Thoracic aorta (tissue), 2 donors: ENCODE measurements around the gene RFT1. TPM values are rescaled to one million over a fixed set of nuclear protein-coding genes. Genes with fewer than 3 reads are reported as not detected.

Experiments used
- ATAC-seq: fragments of 150-250 bp; one replicate; pipeline ENCODE4 v1.8.0; 2017; ENCODE audit warnings: low read depth; ENCODE audit not compliant: insufficient number of reproducible peaks, low FRiP score
- DNase-seq: peaks from one replicate; pipeline ENCODE4 v3.0.0-alpha.2; 2020; ENCODE audit warnings: low spot score
- H3K27ac ChIP-seq, 2 donors: fragments of 200-600 bp; sonication (generic); 1 replicate in 1 of 2; 2 replicates in 1 of 2; pipeline ENCODE4 v1.5.1; 2016; ENCODE audit warnings: mild to moderate bottlenecking in 2 of 2, moderate library complexity in 2 of 2
- H3K27me3 ChIP-seq: fragments of 200-600 bp; sonication (generic); replicated peaks from 2 replicates; pipeline ENCODE4 v1.6.0; 2016; ENCODE audit warnings: mild to moderate bottlenecking; ENCODE audit not compliant: insufficient read depth
- H3K36me3 ChIP-seq: fragments of 200-600 bp; sonication (generic); one replicate; pipeline ENCODE4 v1.5.1; 2016
- H3K4me1 ChIP-seq, 2 donors: fragments of 200-600 bp; sonication (generic); 1 replicate in 1 of 2; 2 replicates in 1 of 2; pipeline versions ENCODE4 v1.5.1 to v1.6.0; 2016; ENCODE audit warnings: low read depth in 2 of 2, mild to moderate bottlenecking in 1 of 2; ENCODE audit not compliant: control insufficient read depth in 1 of 2
- H3K4me3 ChIP-seq: fragments of 200-600 bp; sonication (generic); 2 replicates; pipeline ENCODE4 v1.5.1; 2016; ENCODE audit warnings: mild to moderate bottlenecking
- H3K9me3 ChIP-seq: fragments of 200-600 bp; sonication (generic); 2 replicates; pipeline ENCODE4 v1.5.1; 2016
- total RNA-seq, 2 donors: library from RNA; depleted of rRNA; stranded (reverse); fragments of >200 nt; gene quantifications; one replicate each; pipeline versions ENCODE4 v1.1.0 to v1.2.3, GENCODE V29; 2016
- TF ChIP-seq, protein P1 (sequence below): fragments of 200-600 bp; sonication (generic); IDR thresholded peaks from one replicate; pipeline ENCODE4 v1.5.1; 2019; ENCODE audit warnings: antibody characterized with exemption

RFT1 gene
- total RNA-seq, 2 donors from 2014 or later, result 7.0 to 17.6 TPM

DNA sequence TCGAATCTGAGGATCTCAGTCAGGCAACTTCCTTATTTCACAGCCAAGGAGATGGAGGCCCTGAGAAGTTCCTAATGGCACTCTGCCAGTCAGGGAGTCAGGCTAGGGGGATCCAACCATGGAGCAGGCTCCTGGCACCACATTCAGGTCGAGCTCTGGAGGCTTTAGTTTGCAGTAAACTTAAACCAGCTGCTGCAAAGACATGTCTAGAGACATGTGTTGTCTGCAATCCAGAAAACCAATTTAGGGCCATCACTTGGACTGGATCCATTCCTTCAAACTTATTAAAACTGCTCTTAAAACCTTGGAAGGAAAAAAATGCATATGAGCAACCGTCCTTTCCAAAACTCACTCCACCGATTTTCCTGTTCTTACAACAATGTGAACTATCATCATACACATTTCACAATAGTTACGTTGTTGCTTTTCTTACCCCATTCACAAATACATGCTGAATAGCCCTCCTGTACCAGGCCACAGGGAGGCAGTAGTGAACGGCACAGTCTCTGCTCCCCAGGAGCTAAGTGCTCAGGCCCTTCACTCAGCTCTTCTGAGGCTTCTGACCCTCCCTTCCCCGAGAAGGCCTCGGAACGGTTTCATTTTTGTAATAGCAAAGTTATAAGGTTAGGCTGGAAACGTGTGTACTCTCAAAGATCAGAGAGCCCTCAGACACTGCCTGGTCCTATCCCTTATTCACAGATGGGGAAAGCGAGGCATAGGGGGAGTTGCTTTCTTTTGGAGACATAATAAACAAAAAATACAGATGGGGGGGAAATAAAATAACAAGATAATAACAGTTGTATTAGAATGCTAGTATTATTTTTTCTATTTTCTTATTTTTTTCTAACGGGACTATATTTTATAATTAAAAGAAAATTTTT lies 20.1 kb downstream of the RFT1 start:
- peaks cover 15% of the 10 kb centered on the region for H3K36me3 ChIP-seq
- no peak overlapping the region for H3K4me3 ChIP-seq
- no peaks in the 10 kb centered on the region for H3K9me3 ChIP-seq
- H3K27me3 ChIP-seq, result no peaks in the 10 kb centered on the region
- ATAC-seq (no peak), DNase-seq (no peak)
- no peak overlapping the region for H3K27ac ChIP-seq
- TF ChIP-seq, protein P1, sequence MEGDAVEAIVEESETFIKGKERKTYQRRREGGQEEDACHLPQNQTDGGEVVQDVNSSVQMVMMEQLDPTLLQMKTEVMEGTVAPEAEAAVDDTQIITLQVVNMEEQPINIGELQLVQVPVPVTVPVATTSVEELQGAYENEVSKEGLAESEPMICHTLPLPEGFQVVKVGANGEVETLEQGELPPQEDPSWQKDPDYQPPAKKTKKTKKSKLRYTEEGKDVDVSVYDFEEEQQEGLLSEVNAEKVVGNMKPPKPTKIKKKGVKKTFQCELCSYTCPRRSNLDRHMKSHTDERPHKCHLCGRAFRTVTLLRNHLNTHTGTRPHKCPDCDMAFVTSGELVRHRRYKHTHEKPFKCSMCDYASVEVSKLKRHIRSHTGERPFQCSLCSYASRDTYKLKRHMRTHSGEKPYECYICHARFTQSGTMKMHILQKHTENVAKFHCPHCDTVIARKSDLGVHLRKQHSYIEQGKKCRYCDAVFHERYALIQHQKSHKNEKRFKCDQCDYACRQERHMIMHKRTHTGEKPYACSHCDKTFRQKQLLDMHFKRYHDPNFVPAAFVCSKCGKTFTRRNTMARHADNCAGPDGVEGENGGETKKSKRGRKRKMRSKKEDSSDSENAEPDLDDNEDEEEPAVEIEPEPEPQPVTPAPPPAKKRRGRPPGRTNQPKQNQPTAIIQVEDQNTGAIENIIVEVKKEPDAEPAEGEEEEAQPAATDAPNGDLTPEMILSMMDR, result no peak
- H3K4me1 ChIP-seq, result no peaks in the 10 kb centered on the region

DNA sequence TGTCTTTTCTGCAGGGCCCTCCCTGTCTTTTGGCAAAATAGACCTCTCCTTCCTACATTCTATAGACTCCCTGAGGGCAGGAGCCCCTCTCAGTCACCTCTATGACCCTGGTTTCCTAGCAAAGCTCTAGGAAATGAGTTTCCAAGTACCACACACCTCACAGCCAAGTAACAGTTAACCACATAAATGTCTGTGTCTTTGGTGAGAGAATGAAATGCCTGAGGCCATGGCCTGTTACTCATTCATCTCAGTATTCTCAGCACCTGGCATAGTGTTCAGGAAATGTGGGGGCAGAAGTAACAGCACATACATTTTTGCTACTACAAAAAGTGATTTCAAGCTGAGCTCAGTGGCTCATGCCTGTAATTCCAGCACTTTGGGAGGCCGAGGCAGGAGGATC lies 21.0 kb downstream of the RFT1 start:
- TF ChIP-seq, protein P1, result no peak
- H3K4me3 ChIP-seq, result no peak overlapping the region
- ATAC-seq (no peak), DNase-seq (no peak)
- H3K36me3 ChIP-seq, result peaks cover 15% of the 10 kb centered on the region
- H3K27ac ChIP-seq, result no peak overlapping the region
- H3K9me3 ChIP-seq, result no peaks in the 10 kb centered on the region
- no peaks in the 10 kb centered on the region for H3K4me1 ChIP-seq
- H3K27me3 ChIP-seq, result no peaks in the 10 kb centered on the region

DNA sequence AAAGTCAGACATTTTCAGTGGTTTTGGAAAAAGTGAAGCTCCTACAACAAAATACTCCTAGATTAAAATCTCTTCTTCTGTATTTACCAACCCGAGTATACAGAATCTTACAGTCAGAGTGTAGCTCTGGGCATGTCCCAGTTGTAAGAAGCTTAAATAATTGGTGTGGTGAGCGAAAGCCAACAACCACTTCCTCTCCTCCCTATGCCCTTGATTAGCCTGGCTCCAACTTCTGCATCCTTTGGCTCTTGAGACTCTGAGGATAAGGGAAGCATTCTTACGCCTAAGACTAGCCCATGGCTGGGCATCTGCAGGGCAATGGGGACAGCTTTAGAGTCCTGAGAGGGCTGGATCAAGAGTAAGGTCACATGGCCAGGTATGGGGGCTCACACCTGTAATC lies 25.5 kb downstream of the RFT1 start:
- no peaks in the 10 kb centered on the region for H3K27me3 ChIP-seq
- DNase-seq (no peak), ATAC-seq (no peak)
- H3K9me3 ChIP-seq, result no peaks in the 10 kb centered on the region
- peaks cover 0 to 4% of the 10 kb centered on the region in 2 donors for H3K4me1 ChIP-seq
- H3K36me3 ChIP-seq, result peaks cover 30% of the 10 kb centered on the region
- TF ChIP-seq, protein P1, result no peak
- H3K4me3 ChIP-seq, result no peak overlapping the region
- no peak overlapping the region for H3K27ac ChIP-seq

DNA sequence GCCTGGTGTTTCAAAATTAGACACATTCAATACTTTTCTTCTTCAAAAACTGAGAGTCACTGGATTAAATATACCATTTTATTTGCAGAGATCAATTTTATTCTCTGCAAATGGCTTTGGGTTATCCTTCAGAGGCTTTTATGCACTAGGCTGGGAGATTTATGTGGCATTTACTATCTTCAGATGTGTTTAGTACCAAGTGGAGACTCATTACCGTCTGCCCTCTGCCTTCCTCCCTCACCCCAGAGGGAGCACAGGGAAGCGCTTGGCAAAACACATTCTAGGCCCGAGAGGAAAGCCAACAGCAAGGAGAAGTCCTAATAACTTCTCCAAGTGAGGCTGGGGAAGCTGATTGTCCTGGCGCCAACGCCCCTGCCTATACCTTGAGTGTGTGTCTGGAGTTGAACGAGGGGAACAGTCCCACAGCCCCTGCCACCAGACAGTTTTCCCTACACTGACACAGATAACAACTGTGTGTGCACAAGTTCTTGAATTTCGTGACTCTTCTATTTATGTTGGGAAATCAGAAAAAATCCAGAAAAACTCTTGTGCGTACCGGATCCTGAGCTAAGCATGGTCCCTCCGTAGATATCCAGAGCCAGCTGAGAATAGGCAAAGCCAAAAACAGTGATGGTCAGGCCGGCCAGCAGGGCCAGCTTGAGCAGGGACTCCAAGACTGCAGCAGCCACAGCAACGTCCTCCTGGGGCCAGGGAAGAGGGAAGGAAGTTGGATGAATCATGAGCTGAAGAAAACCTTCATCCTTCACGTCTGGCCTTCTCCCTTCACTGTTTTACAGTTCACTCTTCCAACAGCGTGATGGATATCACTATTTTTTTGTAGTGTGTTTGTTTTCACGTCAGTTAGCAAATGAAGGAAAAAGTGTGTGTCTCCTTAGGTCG lies 26.6 kb downstream of the RFT1 start:
- Histone ChIP-seq H3K36me3 (peaks cover 32% of the 10 kb centered on the region), H3K4me1 (peaks cover 0 to 4% of the 10 kb centered on the region in 2 donors), H3K27me3 (no peaks in the 10 kb centered on the region), H3K27ac (no peak overlapping the region), H3K4me3 (no peak overlapping the region), H3K9me3 (no peaks in the 10 kb centered on the region)
- DNase-seq (no peak), ATAC-seq (no peak)
- TF ChIP-seq, protein P1, result no peak

DNA sequence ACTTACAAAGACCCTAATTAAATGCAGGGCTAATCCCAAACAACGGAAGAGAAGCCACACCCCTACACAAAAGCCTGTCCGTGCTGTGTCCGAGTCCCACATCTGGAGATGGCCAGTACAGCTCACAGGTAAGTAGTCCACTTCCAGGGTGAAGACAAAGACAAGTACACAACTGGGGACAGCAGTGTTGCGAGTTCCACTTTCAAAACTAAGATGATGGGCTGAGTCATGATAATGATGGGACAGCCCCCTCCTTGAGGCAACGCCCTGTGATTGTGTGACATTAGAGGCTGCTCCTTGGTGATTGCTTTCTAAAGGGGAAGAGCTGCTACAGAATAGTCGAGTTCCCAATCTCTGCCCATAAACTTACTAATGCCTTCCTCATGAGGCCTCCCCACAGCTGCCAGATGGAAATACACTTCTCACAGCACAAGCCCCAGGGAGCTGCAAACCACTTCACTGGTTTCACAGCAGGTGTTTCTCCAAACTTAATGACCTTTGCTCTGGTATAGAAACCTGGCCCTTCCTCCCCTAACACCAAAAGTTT lies 27.6 kb downstream of the RFT1 start:
- Histone ChIP-seq H3K4me3 (no peak overlapping the region), H3K27me3 (no peaks in the 10 kb centered on the region), H3K9me3 (no peaks in the 10 kb centered on the region), H3K4me1 (peaks cover 0 to 4% of the 10 kb centered on the region in 2 donors), H3K36me3 (peaks cover 27% of the 10 kb centered on the region), H3K27ac (no peak overlapping the region)
- no peak for DNase-seq
- TF ChIP-seq, protein P1, result no peak
- ATAC-seq, result no peak
